Measurements from ENCODE around the gene EPHA3.

Gene EPHA3

GRCh38 chr3:89474333-89475130, 367.1 kb downstream of the EPHA3 start:
- DNase-seq = no peak

GRCh38 chr3:89488800-89489580, 381.6 kb downstream of the EPHA3 start:
- no peak for DNase-seq

DNA sequence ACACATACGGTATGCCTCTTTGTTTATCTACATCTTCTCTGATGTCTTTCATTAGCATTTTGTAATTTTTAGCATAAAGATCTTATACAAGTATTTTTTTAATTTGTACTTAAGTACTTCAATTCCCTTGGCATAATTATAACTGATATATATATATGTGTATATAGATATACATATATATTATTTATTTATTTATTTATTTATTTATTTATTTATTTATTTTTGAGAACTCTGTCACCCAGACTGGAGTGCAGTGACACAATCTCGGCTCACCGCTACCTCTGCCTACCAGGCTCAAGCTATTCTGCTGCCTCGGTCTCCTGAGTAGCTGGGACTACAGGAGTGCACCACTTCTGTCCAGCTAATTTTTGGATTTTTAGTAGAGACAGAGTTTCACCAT, 382.7 kb downstream of the EPHA3 start:
- DNase-seq = no peak

DNA sequence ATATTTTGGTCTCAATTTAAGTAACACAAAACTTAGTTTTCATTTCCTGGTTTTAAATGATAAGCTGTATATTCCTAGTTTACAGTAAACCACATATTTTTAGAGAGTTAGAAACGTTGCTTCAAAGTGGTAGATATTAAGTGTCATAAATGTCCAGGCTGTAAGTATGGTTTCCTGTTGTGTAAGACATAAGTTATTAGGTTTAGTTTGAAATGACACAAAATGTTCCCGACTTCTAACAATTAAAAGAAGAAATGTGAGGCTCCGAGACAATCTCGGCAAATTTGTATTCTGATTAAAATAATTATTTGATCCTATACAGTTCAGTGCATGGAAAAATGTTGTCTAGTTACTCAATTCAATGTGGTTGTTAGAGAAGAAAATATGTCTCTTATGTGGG, 387.3 kb downstream of the EPHA3 start:
- DNase-seq = no peak

DNA sequence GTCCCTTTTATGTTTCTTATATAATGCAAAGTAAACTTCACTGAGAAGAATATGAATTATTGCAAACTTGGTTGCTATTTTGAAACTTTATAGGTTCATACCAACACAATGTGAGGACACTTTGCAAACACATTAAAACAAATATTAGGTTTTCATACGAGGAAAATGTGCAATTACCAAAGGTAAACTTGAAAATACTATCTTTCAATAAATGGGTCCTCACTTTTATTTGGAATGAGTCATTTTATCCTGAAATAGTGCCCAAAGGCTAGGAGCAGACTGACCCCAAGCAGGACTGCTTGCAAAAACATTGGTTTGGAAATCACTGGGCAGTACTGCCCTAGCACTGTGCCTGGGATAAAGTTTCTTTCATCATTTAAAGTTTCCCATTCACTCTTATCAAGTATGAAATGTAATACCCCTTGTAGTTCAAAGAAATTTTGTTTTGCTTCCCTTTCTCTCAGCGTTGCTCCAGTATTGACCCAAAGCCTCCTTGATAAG, 396.5 kb downstream of the EPHA3 start:
- no peak for DNase-seq

- no peak for DNase-seq
Observed at GRCh38 chr3:89504432-89504831, 397.0 kb downstream of the EPHA3 start.

DNA sequence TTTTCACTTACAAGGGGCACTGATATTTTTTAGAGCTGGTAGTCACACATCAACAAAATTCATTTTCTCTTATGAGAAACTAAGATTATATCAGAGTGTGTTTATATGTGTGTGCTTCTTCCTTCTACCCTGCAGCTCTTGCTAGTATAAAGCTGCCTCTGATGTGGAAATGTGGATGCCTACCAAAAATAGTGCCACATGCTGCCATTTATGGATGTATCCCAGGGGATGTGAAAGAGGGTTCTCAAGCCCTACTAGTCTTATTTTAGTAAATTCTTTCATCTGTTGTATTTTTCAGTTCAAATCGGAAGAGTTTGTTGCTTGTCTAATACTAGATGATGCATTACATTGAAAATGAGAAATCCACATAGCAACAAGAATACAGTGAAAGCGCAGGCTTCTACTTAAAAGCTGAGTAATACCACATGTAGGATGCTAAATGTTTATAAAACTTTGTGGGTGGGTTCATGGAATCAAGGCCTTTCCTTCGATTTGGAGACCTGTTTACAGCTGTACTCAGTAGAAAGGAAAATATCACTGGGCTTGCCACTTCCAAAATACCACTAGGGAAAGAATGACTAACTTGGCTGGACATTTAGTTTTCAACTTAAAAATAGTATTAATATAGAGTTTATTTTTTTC, 399.2 kb downstream of the EPHA3 start:
- DNase-seq = no peak

- no peak for DNase-seq
Observed at GRCh38 chr3:89521328-89521727, 413.9 kb downstream of the EPHA3 start.

DNA sequence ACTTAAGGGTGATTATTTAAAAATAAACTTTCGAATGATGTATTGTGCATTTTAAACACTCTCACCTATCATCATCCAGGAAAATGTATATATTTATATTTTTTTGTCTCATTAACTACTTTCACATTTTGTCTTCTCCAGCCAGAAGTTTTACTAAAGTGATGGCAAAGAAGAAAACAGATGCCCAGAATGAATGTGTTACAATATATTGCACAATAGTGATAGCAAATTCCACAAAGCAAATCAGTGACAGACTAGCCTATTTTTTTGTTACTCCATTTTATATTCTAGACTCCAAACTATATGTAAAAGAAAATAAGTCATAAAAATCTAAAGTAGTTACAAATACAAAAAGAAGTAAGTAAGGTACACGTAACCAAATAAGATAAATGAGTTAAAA, 414.7 kb downstream of the EPHA3 start:
- no peak for DNase-seq

GRCh38 chr3:89525609-89526008, 418.2 kb downstream of the EPHA3 start:
- DNase-seq = no peak

- DNase-seq = no peak
Observed at GRCh38 chr3:89527736-89528305, 420.4 kb downstream of the EPHA3 start.

All from activated naive CD4-positive, alpha-beta T cell treated with anti-CD3 and anti-CD28 coated beads, Interleukin-2, amount 50 U/mL, for 16 hours (primary cell).